GM10266 (cell line): ENCODE data around the gene MIOS.

Source experiments
- DNase-seq: peaks from one replicate; pipeline ENCODE4 v3.0.0; 2012; ENCODE audit errors: extremely low spot score
- TF ChIP-seq, protein P1 (sequence below): IDR thresholded peaks from 2 replicates; pipeline ENCODE4 v1.5.1; 2012; ENCODE audit warnings: mild to moderate bottlenecking, low read depth; ENCODE audit not compliant: control insufficient read depth, insufficient read depth; ENCODE audit errors: missing control alignments

MIOS gene

DNA sequence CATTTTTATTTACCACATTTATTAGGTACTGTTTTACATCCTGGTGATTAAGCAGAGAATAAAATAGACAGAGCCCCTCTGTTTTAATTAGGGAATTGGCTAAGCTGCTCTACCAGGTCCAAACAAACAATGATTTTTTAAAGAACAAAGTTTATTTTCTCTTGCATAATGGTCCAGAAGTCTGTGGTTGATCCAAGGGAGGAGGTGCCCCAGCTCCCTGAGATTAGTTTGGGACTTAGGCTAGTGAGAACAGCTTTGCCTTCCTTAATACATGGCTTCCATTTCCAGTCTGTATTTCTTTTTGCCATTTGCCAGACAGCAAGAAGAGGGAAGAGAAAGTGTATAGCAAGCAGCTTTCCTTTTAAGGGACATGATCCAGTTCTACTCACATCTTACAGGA, 2.9 kb upstream of the MIOS start:
- DNase-seq: no peak
- TF ChIP-seq, protein P1, sequence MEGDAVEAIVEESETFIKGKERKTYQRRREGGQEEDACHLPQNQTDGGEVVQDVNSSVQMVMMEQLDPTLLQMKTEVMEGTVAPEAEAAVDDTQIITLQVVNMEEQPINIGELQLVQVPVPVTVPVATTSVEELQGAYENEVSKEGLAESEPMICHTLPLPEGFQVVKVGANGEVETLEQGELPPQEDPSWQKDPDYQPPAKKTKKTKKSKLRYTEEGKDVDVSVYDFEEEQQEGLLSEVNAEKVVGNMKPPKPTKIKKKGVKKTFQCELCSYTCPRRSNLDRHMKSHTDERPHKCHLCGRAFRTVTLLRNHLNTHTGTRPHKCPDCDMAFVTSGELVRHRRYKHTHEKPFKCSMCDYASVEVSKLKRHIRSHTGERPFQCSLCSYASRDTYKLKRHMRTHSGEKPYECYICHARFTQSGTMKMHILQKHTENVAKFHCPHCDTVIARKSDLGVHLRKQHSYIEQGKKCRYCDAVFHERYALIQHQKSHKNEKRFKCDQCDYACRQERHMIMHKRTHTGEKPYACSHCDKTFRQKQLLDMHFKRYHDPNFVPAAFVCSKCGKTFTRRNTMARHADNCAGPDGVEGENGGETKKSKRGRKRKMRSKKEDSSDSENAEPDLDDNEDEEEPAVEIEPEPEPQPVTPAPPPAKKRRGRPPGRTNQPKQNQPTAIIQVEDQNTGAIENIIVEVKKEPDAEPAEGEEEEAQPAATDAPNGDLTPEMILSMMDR: no peak

DNA sequence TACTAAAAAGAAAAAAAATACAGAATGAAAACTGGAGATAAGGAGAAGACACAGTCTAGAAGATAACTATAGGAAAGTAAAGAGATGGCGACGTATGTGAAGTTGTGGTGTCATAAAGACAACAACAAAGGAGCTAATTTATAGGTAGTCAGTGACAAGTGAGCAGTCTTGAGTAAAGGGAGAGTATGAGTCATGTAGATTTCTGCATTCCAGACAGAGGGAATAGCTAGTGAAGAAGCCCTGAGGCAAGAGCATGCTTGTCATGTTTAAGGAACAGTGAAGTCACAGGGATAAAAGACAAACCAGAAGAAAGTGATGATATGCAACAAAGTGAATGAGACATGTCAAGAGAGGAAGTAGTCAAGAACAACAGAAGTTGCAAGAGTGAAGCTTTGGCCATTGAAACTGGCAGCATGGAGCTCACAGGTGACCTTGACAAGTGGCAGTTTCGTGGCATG, 2.3 kb upstream of the MIOS start:
- TF ChIP-seq, protein P1: no peak
- DNase-seq: no peak

DNA sequence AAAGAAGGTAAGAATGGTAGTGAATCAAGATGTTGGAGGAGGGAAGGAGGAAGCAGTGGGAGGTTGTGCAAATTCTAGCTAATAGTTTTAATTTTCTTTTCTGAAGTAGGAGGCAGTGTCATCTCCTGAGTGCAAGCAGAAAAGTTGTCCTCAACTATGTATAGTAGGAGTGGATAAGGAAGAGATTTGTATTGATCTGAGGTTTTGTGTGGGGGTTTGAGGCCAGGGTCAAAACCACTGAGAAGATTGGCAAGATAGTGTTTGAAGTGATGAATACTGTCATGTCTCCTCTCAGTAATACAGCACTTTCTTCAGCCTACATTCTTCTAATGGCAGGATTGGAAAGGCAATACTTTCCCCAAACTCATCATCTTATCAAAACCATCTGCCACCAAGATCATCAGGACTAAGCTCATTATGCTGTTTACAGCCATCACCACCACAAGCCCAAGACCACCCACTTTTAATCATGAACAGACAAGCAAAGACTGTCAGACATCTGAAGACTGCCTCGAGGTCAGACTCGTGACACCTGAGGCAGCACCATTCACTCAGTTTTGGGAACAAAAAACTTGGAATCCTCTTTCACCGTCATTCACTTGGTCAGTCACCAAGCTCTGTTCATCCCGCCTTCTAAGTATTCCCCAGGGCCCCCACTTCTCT, 1.5 kb upstream of the MIOS start:
- peak; percentile 12 for DNase-seq
- TF ChIP-seq, protein P1: no peak

DNA sequence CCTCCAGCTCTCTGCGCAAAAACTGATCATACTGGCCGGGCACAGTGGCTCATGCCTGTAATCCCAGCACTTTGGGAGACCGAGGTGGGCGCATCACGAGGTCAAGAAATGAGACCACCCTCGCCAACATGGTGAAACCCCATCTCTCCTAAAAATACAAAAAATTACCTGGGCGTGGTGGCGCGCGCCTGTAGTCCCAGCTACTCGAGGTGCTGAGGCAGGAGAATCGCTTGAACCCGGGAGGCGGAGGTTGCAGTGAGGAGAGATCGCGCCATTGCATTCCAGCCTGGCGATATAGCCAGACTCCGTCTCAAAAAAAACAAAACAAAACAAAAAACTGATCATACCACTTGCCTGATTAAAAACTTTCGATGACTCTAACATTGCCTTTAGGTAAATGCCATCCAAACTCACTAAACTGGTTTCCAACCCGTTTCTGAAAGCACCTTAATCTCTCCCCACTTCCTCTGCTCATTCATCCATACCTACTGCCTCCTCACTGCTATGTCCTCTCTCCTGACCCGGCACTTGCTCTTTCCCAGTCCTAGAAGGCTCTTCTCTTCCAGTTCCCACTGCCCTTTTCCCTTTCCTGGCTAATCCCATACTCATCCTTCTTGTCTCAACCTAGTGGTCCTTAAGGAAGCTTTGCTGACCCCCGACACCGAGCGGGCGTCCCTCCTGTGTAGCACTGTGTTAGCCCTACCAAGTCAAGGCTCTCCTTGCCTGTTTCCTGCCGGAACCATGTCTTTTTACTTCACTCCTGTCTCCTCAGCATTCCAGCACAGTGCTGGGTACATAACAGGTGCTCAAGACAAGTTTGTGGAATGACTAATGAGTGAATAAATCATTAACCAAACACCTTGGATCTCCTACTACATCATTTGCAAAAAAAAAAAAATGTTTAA, 686 bp upstream of the MIOS start:
- DNase-seq: no peak
- TF ChIP-seq, protein P1: no peak

- TF ChIP-seq, protein P1: no peak
- peak; percentile 34 for DNase-seq
These were observed 1.3 kb downstream of the MIOS start for GRCh38 chr7:7567898-7568531.

GRCh38 chr7:7568553-7568952, 1.9 kb downstream of the MIOS start:
- TF ChIP-seq, protein P1: no peak
- DNase-seq: peak; percentile 10

- DNase-seq: peak; percentile 83
- TF ChIP-seq, protein P1: no peak
These were observed 2.4 kb downstream of the MIOS start for GRCh38 chr7:7569081-7569527.
